Measurements from ENCODE around the gene C2orf72. TPM values are rescaled to one million over a fixed set of nuclear protein-coding genes. Genes with fewer than 3 reads are reported as not detected.

Gene C2orf72
- total RNA-seq, result 0.38 and 5.1 TPM in 2 replicates

DNA sequence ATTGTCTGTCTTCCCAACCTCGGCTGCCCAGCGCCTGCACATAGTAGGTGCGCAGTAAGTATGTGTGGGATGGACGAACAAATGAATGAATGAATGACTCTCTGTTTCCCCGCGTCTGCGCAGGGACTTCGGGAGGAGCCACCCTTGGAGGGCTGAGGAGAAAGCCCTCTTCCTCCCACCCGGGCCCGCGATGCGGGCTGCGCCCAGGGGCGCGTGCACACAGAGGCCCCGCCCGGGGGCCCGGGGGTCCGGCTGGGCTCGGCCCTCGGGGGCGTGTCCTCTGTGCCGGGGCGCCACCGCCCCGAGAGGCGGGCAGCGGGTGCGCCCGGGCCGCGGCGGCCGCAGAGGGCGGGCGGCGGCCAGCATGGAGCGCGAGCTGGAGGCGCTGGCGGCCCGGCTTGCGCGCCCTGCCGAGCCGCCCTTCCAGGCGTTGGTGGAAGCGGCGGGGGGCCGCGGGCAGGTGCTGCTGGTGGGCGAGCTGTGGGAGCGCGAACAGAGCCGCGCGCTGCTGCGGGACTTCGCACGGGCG, at the start of gene C2orf72:
Gene C2orf72 (plus strand): TSS at position 322 of the 529 bp plus-strand sequence. CDS start 43 bp downstream, at position 365.

DNA sequence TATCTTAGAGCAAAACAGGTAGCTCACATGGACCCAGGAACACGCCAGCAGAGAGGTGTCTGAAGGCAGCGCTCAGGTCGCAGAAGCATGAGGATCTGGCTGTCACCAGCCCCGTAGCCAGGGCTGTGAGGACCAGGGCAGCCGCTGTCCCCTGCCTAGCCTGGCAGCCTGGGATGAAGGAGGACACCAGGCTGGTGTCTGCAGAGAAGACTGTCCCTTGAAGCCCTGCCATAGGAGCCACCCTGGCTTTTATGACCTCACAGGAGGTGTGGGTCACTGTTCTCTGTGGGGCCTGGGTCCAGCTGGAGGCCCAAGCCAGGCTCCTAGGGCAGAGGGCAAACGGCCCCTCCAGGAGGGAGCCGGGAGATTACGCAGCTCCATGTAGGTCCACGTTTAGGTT, 41.5 kb upstream of the C2orf72 start, which contains the start of gene SPATA3:
Gene SPATA3 (plus strand): TSS at position 301 of the 400 bp plus-strand sequence. CDS start 113 bp downstream, outside the sequence.

DNA sequence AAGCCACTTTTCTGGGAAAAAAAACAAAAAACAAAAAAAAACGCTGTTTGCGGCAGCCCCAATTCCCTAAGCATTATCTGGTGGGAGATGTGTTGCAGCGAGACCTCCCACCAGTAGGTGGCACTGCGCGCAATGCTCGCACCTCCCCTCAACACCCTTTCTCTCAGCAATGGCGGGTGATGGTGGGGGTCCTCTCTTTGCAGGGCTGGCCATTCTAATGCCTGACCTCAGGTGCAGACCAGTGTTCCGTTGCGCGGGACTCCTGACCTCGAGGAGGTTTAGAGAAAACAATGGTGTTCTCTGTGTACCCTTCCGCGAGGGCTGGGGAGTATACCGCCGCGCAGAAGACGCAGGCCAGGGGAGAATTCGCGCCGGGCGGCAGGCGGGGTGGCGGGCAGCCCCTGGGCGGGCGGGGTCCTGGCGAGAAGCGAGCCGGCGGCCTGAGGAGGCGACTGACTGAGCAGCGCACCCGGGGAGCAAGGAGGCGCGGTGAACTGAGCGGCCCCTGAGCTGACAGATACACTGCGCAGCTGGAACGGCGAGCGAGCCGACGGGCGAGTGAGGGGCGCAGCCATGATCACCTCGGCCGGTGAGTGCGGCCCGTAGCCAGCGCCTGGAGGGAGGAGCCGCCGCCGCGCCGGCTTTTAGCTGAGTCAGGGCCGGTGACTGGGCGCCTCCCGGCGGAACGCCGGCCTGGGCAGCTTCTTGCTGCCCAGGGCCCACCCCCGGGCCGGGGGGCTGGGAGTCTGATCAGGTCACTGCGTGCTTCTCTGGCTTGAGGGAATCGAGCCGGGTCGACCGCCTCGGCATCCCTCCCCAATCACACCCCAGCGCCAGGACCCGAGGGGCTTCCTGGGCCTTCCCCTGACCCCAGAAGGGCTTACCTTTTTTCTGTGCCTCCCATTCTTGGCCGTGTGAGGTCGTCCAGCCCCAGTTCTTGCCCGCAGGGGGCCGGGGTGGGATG, 19.4 kb downstream of the C2orf72 start, which contains the start of gene PSMD1:
Gene PSMD1 (plus strand): TSS at position 415 of the 964 bp plus-strand sequence. CDS start 159 bp downstream, at position 574.

Other genes with a start within 250 kb of the C2orf72 start
- 37.0 and 118 TPM in 2 replicates for gene ITM2C, start 172.6 kb upstream of the C2orf72 start, total RNA-seq
- not detected in 2 replicates for gene GPR55, start 112.3 kb upstream of the C2orf72 start, total RNA-seq
- gene SPATA3, start 41.4 kb upstream of the C2orf72 start, total RNA-seq, result not detected in 2 replicates
- 120 and 187 TPM in 2 replicates for gene PSMD1, start 19.3 kb downstream of the C2orf72 start, total RNA-seq
- gene HTR2B, start 87.5 kb downstream of the C2orf72 start, total RNA-seq, result 1.9 and 13.0 TPM in 2 replicates
- 35.1 and 44.8 TPM in 2 replicates for gene ARMC9, start 161.1 kb downstream of the C2orf72 start, total RNA-seq